Vagina (tissue), 2 donors: ENCODE results near the gene XRN1. TPM values are rescaled to one million over a fixed set of nuclear protein-coding genes. Genes with fewer than 3 reads are reported as not detected.

ENCODE experiments used
- DNase-seq, 2 donors: peaks; one replicate each; pipeline ENCODE4 v3.0.0-alpha.2; 2017; ENCODE audit errors: extremely low spot score in 2 of 2
- H3K27ac ChIP-seq: fragments of 200-600 bp; sonication (generic); one replicate; pipeline ENCODE4 v1.5.1; 2019
- H3K27me3 ChIP-seq: fragments of 200-600 bp; sonication (generic); one replicate; pipeline ENCODE4 v1.5.1; 2019
- H3K36me3 ChIP-seq, 2 donors: fragments of 200-600 bp; sonication (generic); one replicate each; pipeline ENCODE4 v1.5.1; 2017 to 2019
- H3K4me1 ChIP-seq: fragments of 200-600 bp; sonication (generic); one replicate; pipeline ENCODE4 v1.5.1; 2019
- H3K4me3 ChIP-seq, 2 donors: fragments of 200-600 bp; sonication (generic); 1 replicate in 1 of 2; 2 replicates in 1 of 2; pipeline ENCODE4 v1.5.1; 2016 to 2019
- H3K9me3 ChIP-seq: fragments of 200-600 bp; sonication (generic); one replicate; pipeline ENCODE4 v1.5.1; 2019
- POLR2A ChIP-seq, 2 donors: fragments of 450-650 bp; IDR thresholded peaks; one replicate each; pipeline ENCODE4 v1.6.1; 2017; ENCODE audit warnings: antibody characterized with exemption in 2 of 2, mild to moderate bottlenecking in 2 of 2, moderate library complexity in 2 of 2
- POLR2AphosphoS5 ChIP-seq, 2 donors: sonication (generic); formaldehyde crosslinking; IDR thresholded peaks; one replicate each; pipeline ENCODE4 v1.9.0; 2017; ENCODE audit warnings: antibody characterized with exemption in 2 of 2, mild to moderate bottlenecking in 2 of 2, low read depth in 1 of 2; ENCODE audit not compliant: insufficient read depth in 1 of 2
- intact Hi-C: fragments of 100-400 bp; cut with DNase I; formaldehyde crosslinking; loops from one replicate; pipeline ENCODE4 v1.15.1; 2023
- small RNA-seq: library from RNA; depleted of rRNA; stranded (forward); fragments of <200 nt; gene quantifications from one replicate; pipeline ENCODE3, GENCODE V24; 2016
- total RNA-seq: library from RNA; depleted of rRNA; stranded (reverse); fragments of >200 nt; gene quantifications from one replicate; pipeline ENCODE4 v1.2.3, GENCODE V29; 2016
- TF ChIP-seq, protein P1 (sequence below), 3 experiments: fragments of 450-650 bp in 2 of 3; fragments of 200-600 bp in 1 of 3; sonication (generic) in 1 of 3; IDR thresholded peaks; one replicate each; pipeline ENCODE4 v1.5.1; 2017 to 2019; ENCODE audit warnings: antibody characterized with exemption in 3 of 3, mild to moderate bottlenecking in 2 of 3, moderate library complexity in 2 of 3

XRN1 gene
- total RNA-seq, 1 donor from 2014 or later, result 45.7 TPM

DNA sequence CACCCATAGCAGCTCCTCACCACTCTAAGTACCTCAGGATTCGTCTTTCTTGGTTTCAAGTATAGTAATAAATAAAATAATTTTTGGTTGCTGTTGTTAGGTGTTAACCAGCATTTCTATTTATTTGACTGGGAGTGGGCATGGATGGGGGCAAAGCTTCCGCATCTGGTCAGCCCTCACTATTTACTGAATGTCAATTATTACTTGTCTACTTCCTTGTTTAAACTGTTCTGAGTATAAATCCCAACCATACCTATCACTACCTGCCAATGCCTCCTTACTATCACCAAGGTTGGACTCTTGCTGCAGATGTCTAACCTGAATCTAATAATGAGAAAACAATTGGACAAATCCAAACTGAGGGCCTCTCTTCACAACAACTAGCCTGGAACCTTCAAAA, 180.6 kb downstream of the XRN1 start:
- no peaks in the 10 kb centered on the region for H3K36me3 ChIP-seq
- TF ChIP-seq, protein P1, sequence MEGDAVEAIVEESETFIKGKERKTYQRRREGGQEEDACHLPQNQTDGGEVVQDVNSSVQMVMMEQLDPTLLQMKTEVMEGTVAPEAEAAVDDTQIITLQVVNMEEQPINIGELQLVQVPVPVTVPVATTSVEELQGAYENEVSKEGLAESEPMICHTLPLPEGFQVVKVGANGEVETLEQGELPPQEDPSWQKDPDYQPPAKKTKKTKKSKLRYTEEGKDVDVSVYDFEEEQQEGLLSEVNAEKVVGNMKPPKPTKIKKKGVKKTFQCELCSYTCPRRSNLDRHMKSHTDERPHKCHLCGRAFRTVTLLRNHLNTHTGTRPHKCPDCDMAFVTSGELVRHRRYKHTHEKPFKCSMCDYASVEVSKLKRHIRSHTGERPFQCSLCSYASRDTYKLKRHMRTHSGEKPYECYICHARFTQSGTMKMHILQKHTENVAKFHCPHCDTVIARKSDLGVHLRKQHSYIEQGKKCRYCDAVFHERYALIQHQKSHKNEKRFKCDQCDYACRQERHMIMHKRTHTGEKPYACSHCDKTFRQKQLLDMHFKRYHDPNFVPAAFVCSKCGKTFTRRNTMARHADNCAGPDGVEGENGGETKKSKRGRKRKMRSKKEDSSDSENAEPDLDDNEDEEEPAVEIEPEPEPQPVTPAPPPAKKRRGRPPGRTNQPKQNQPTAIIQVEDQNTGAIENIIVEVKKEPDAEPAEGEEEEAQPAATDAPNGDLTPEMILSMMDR (IDR thresholded peaks at IDR 0.05), result no peak
- TF ChIP-seq POLR2AphosphoS5 (IDR thresholded peaks at IDR 0.05; ENCODE audit: insufficient read depth in 1 of 2, low read depth in 1 of 2) (no peak), POLR2A (IDR thresholded peaks at IDR 0.05) (no peak)

DNA sequence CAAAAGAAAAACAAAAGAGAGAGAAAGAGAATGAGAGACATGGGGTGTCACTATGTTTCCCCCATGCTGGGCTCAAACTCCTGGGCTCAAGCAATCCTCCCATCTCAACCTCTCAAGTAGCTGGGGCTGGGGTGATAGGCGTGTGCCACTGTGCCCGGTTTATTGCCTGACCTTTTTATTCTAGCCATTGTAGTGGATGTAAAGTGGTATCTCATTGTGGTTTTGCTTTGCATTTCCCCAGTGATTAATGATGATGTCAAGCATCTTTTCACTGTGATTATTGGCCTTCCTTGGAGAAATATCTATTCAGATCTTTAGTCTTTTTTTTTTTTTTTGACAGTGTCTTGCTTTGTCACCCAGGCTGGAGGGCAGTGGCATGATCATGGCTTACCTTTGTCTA, 184.7 kb downstream of the XRN1 start:
- Histone ChIP-seq H3K9me3 (no peaks in the 10 kb centered on the region), H3K4me1 (no peaks in the 10 kb centered on the region), H3K36me3 (no peaks in the 10 kb centered on the region), H3K4me3 (no peak overlapping the region), H3K27me3 (no peaks in the 10 kb centered on the region), H3K27ac (no peak overlapping the region)
- intact Hi-C loops, result no loop called here
- DNase-seq, result no peak
- TF ChIP-seq POLR2A (IDR thresholded peaks at IDR 0.05), result no peak
- TF ChIP-seq POLR2AphosphoS5 (IDR thresholded peaks at IDR 0.05; ENCODE audit: insufficient read depth in 1 of 2, low read depth in 1 of 2), result no peak
- TF ChIP-seq, protein P1 (IDR thresholded peaks at IDR 0.05), result no peak

More for the DNA sequence above, 180.6 kb downstream of the XRN1 start:
- H3K9me3 ChIP-seq, result no peaks in the 10 kb centered on the region
- no peaks in the 10 kb centered on the region for H3K27me3 ChIP-seq
- no peaks in the 10 kb centered on the region for H3K4me1 ChIP-seq
- intact Hi-C loops, result no loop called here
- H3K27ac ChIP-seq, result no peak overlapping the region
- DNase-seq, result no peak
- H3K4me3 ChIP-seq, result no peak overlapping the region

GRCh38 chr3:142259359-142259758, 188.5 kb downstream of the XRN1 start:
- Histone ChIP-seq H3K9me3 (no peaks in the 10 kb centered on the region), H3K36me3 (no peaks in the 10 kb centered on the region)
- intact Hi-C loops, result no loop called here

GRCh38 chr3:142256712-142257333, 191.0 kb downstream of the XRN1 start:
- H3K9me3 ChIP-seq, result no peaks in the 10 kb centered on the region
- no peaks in the 10 kb centered on the region for H3K36me3 ChIP-seq
- no peak overlapping the region for H3K27ac ChIP-seq
- intact Hi-C loops, result no loop called here
- H3K4me3 ChIP-seq, result no peak overlapping the region
- H3K4me1 ChIP-seq, result no peaks in the 10 kb centered on the region
- TF ChIP-seq POLR2A (IDR thresholded peaks at IDR 0.05) (no peak), POLR2AphosphoS5 (IDR thresholded peaks at IDR 0.05; ENCODE audit: insufficient read depth in 1 of 2, low read depth in 1 of 2) (no peak)
- TF ChIP-seq, protein P1 (IDR thresholded peaks at IDR 0.05), result no peak
- no peaks in the 10 kb centered on the region for H3K27me3 ChIP-seq
- DNase-seq, result no peak

More at GRCh38 chr3:142259359-142259758, 188.5 kb downstream of the XRN1 start:
- Histone ChIP-seq H3K27ac (no peak overlapping the region), H3K4me3 (no peak overlapping the region), H3K27me3 (no peaks in the 10 kb centered on the region), H3K4me1 (no peaks in the 10 kb centered on the region)
- TF ChIP-seq POLR2AphosphoS5 (IDR thresholded peaks at IDR 0.05; ENCODE audit: insufficient read depth in 1 of 2, low read depth in 1 of 2), result no peak
- TF ChIP-seq, protein P1 (IDR thresholded peaks at IDR 0.05), result no peak
- no peak for TF ChIP-seq POLR2A (IDR thresholded peaks at IDR 0.05)
- no peak for DNase-seq

Small RNAs within 50 kb of the gene (small RNA-seq; reads per million reads assigned to genes)
- gene RNU1-100P, result not detected
- not detected for gene RNU6-1294P

Other genes starting within 250 kb of the XRN1 start
- gene GK5, start 222.5 kb downstream of the XRN1 start, total RNA-seq, result 30.9 TPM
- 22.6 TPM for gene ATR, start 130.7 kb upstream of the XRN1 start, total RNA-seq
- 3.9 TPM for gene PLS1, start 148.4 kb upstream of the XRN1 start, total RNA-seq